ENCODE data around the gene NRXN3.

The NRXN3 gene

GRCh38 chr14:79118291-79118690 lies 948.1 kb downstream of the NRXN3 start:
- DNase-seq (ENCODE audit: low read depth): no peak
- H3K4me3 ChIP-seq (ENCODE audit: low read length): no peak overlapping the region
- no peak for TF ChIP-seq CTCF (conservative IDR thresholded peaks at IDR 0.05; ENCODE audit: low read depth, low read length)

GRCh38 chr14:79134361-79134760 lies 964.2 kb downstream of the NRXN3 start:
- DNase-seq (ENCODE audit: low read depth): no peak
- H3K4me3 ChIP-seq (ENCODE audit: low read length): no peak overlapping the region
- no peak for TF ChIP-seq CTCF (conservative IDR thresholded peaks at IDR 0.05; ENCODE audit: low read depth, low read length)

- DNase-seq (ENCODE audit: low read depth): no peak
- H3K4me3 ChIP-seq (ENCODE audit: low read length): no peak overlapping the region
- TF ChIP-seq CTCF (conservative IDR thresholded peaks at IDR 0.05; ENCODE audit: low read depth, low read length): no peak
Observed at GRCh38 chr14:79136071-79137044, 966.2 kb downstream of the NRXN3 start.

GRCh38 chr14:79137045-79137430 lies 966.9 kb downstream of the NRXN3 start:
- DNase-seq (ENCODE audit: low read depth): no peak

GRCh38 chr14:79137836-79138235 lies 967.7 kb downstream of the NRXN3 start:
- no peak for TF ChIP-seq CTCF (conservative IDR thresholded peaks at IDR 0.05; ENCODE audit: low read depth, low read length)
- no peak overlapping the region for H3K4me3 ChIP-seq (ENCODE audit: low read length)
- no peak for DNase-seq (ENCODE audit: low read depth)

More at GRCh38 chr14:79137045-79137430, 966.9 kb downstream of the NRXN3 start:
- TF ChIP-seq CTCF (conservative IDR thresholded peaks at IDR 0.05; ENCODE audit: low read depth, low read length): no peak
- H3K4me3 ChIP-seq (ENCODE audit: low read length): no peak overlapping the region

GRCh38 chr14:79144896-79145295 lies 974.7 kb downstream of the NRXN3 start:
- DNase-seq (ENCODE audit: low read depth): no peak
- H3K4me3 ChIP-seq (ENCODE audit: low read length): no peak overlapping the region
- no peak for TF ChIP-seq CTCF (conservative IDR thresholded peaks at IDR 0.05; ENCODE audit: low read depth, low read length)

GRCh38 chr14:79150226-79150625 lies 980.1 kb downstream of the NRXN3 start:
- TF ChIP-seq CTCF (conservative IDR thresholded peaks at IDR 0.05; ENCODE audit: low read depth, low read length): no peak
- no peak for DNase-seq (ENCODE audit: low read depth)
- no peak overlapping the region for H3K4me3 ChIP-seq (ENCODE audit: low read length)
